ENCODE measurements around the gene INAVA. TPM values are rescaled to one million over a fixed set of nuclear protein-coding genes. Genes with fewer than 3 reads are reported as not detected.

The INAVA gene
- total and polyA plus RNA-seq, 2 experiments from 2014 or later = 25.3 to 43.9 TPM

DNA sequence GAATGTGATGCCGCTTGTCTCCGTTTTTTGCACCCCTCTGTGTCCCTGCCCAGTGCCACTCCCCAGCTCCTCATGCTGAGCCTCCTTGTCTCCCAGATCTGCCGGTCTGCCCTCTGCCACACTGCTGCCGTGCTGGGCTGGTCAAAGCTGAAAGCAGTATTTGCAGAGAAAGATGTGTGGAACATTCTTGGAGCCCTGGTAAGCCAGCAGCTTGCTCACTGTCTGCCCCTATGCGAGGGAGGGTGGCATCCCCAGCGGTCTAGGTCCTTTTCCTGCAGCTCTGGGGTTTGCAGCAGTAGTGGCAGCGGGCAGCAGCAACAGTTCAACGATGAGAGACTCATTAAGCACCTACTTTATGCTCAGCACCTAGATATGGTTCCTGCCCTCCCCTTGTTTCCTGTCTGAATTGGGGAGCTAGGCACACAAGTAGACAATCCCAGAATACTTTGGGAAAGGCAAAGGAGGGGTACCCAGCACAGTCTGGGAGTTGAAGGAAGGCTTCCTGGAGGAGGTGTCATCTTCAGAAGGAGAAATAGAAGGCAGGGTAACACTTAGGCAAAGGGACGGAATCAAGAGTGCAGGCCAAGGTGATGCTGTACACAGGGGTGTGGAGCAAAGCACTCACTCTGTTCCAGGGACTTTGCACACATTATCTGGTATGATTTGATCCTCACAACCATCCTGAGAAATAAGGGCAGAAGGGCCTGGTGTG lies 65.7 kb downstream of the INAVA start:
- Histone ChIP-seq H3F3A (replicated peaks; ENCODE audit: low read depth) (no peaks in the 10 kb centered on the region), H3K4me2 (no peak overlapping the region), H3K4me3 (no peak overlapping the region), H4K20me1 (replicated peaks; ENCODE audit: insufficient read depth) (no peaks in the 10 kb centered on the region), H3K27me3 (ENCODE audit: insufficient read depth) (no peaks in the 10 kb centered on the region), H3K27ac (ENCODE audit: low read depth) (no peak overlapping the region), H3K79me2 (replicated peaks; ENCODE audit: insufficient read depth) (no peaks in the 10 kb centered on the region), H3K9me2 (ENCODE audit: insufficient read depth) (no peaks in the 10 kb centered on the region), H2AFZ (no peak overlapping the region), H3K4me1 (ENCODE audit: insufficient read depth) (no peaks in the 10 kb centered on the region), H3K36me3 (ENCODE audit: insufficient read depth) (no peaks in the 10 kb centered on the region)
- Mint-ChIP-seq H3K27me3 (ENCODE audit: insufficient read depth, low read depth, poor library complexity) (no peaks in the 10 kb centered on the region), H3K9me3 (no peaks in the 10 kb centered on the region; the same call in 2 of the 3 replicates), H3K4me3 (no peak overlapping the region), H3K4me1 (peaks cover 7% of the 10 kb centered on the region; the same call in 2 of the 3 replicates), H3K27ac (no peak overlapping the region), H3K36me3 (ENCODE audit: low read depth) (no peaks in the 10 kb centered on the region)
- TF ChIP-seq CTCF (conservative IDR thresholded peaks at IDR 0.05; ENCODE audit: low read depth in 2 of 2) (no peak), ZNF331 (CRISPR knock-in tag; IDR thresholded peaks at IDR 0.05; ENCODE audit: low read depth) (no peak), CREB1 (CRISPR knock-in tag; IDR thresholded peaks at IDR 0.05; ENCODE audit: low read depth) (no peak), EZH2 (IDR thresholded peaks at IDR 0.05; ENCODE audit: low read depth, unreplicated experiment) (no peak)
- ATAC-seq = no peak
- DNase-seq (ENCODE audit: low spot score) = no peak

DNA sequence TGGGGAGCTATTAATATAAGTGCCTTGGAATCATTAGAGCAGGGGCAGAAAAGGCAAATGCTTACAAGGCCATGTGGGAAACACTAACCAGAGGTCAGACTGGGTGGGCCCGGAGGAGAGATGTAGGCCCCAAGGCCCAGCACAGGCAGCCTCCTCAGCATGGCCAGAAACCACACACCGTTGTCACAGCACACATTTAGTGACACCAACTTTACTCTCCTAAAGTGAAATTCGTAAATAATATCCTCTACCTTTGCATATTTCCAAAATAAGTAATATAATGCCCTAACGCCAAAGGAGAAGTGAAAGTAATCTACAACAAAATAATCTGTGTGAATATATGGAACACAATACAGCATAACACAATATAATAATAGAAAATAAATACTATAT lies 66.2 kb downstream of the INAVA start:
- no peaks in the 10 kb centered on the region; the same call in 2 of the 3 replicates for H3K9me3 Mint-ChIP-seq
- H3K79me2 ChIP-seq (replicated peaks; ENCODE audit: insufficient read depth) = no peaks in the 10 kb centered on the region
- H3K4me3 Mint-ChIP-seq = no peak overlapping the region
- ATAC-seq (no peak), DNase-seq (ENCODE audit: low spot score) (no peak)
- no peaks in the 10 kb centered on the region for H3K9me2 ChIP-seq (ENCODE audit: insufficient read depth)
- H3K27me3 Mint-ChIP-seq (ENCODE audit: insufficient read depth, low read depth, poor library complexity) = no peaks in the 10 kb centered on the region
- no peak overlapping the region for H3K27ac Mint-ChIP-seq
- no peak overlapping the region for H3K4me3 ChIP-seq
- no peaks in the 10 kb centered on the region for H3F3A ChIP-seq (replicated peaks; ENCODE audit: low read depth)
- H2AFZ ChIP-seq = no peak overlapping the region
- no peak overlapping the region for H3K4me2 ChIP-seq
- H4K20me1 ChIP-seq (replicated peaks; ENCODE audit: insufficient read depth) = no peaks in the 10 kb centered on the region
- no peaks in the 10 kb centered on the region for H3K4me1 ChIP-seq (ENCODE audit: insufficient read depth)
- H3K36me3 ChIP-seq (ENCODE audit: insufficient read depth) = no peaks in the 10 kb centered on the region
- peaks cover 7% of the 10 kb centered on the region; the same call in 2 of the 3 replicates for H3K4me1 Mint-ChIP-seq
- no peaks in the 10 kb centered on the region for H3K27me3 ChIP-seq (ENCODE audit: insufficient read depth)
- H3K27ac ChIP-seq (ENCODE audit: low read depth) = no peak overlapping the region
- no peaks in the 10 kb centered on the region for H3K36me3 Mint-ChIP-seq (ENCODE audit: low read depth)
- TF ChIP-seq, protein P1, sequence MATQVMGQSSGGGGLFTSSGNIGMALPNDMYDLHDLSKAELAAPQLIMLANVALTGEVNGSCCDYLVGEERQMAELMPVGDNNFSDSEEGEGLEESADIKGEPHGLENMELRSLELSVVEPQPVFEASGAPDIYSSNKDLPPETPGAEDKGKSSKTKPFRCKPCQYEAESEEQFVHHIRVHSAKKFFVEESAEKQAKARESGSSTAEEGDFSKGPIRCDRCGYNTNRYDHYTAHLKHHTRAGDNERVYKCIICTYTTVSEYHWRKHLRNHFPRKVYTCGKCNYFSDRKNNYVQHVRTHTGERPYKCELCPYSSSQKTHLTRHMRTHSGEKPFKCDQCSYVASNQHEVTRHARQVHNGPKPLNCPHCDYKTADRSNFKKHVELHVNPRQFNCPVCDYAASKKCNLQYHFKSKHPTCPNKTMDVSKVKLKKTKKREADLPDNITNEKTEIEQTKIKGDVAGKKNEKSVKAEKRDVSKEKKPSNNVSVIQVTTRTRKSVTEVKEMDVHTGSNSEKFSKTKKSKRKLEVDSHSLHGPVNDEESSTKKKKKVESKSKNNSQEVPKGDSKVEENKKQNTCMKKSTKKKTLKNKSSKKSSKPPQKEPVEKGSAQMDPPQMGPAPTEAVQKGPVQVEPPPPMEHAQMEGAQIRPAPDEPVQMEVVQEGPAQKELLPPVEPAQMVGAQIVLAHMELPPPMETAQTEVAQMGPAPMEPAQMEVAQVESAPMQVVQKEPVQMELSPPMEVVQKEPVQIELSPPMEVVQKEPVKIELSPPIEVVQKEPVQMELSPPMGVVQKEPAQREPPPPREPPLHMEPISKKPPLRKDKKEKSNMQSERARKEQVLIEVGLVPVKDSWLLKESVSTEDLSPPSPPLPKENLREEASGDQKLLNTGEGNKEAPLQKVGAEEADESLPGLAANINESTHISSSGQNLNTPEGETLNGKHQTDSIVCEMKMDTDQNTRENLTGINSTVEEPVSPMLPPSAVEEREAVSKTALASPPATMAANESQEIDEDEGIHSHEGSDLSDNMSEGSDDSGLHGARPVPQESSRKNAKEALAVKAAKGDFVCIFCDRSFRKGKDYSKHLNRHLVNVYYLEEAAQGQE (IDR thresholded peaks at IDR 0.05; ENCODE audit: unreplicated experiment) = no peak
- TF ChIP-seq, protein P2, sequence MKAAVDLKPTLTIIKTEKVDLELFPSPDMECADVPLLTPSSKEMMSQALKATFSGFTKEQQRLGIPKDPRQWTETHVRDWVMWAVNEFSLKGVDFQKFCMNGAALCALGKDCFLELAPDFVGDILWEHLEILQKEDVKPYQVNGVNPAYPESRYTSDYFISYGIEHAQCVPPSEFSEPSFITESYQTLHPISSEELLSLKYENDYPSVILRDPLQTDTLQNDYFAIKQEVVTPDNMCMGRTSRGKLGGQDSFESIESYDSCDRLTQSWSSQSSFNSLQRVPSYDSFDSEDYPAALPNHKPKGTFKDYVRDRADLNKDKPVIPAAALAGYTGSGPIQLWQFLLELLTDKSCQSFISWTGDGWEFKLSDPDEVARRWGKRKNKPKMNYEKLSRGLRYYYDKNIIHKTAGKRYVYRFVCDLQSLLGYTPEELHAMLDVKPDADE (IDR thresholded peaks at IDR 0.05) = no peak
- TF ChIP-seq ZNF462 (CRISPR knock-in tag; IDR thresholded peaks at IDR 0.05) (no peak), ZNF114 (CRISPR knock-in tag; IDR thresholded peaks at IDR 0.05) (no peak)
